AG04450 (cell line): ENCODE data around the gene TROAP. TPM values are rescaled to one million over a fixed set of nuclear protein-coding genes. Genes with fewer than 3 reads are reported as not detected.
A peak's percentile ranks its signal among the peaks of the same experiment; 100 is the strongest.

Experiments used
- CTCF ChIA-PET: fragments of 300-600, 350-600 bp; formaldehyde crosslinking; extraction: SDS; loops from one replicate; lab custom pipeline; 2022; ENCODE audit warnings: antibody characterized with exemption, inconsistent platforms; lab: Charles Lee
- POLR2A ChIA-PET: fragments of 350-600 bp; formaldehyde crosslinking; extraction: SDS; loops from one replicate; lab custom pipeline; 2021; ENCODE audit warnings: antibody characterized with exemption, inconsistent platforms; lab: Yijun Ruan, JAX
- DNase-seq: peaks from one replicate; pipeline ENCODE4 v3.0.0-alpha.2; 2011; ENCODE audit warnings: low read depth, low spot score
- H3K27ac ChIP-seq: one replicate; pipeline ENCODE4 v1.5.1; 2012; ENCODE audit warnings: low read depth, low read length, control low read depth
- H3K27me3 ChIP-seq: one replicate; pipeline ENCODE4 v1.6.0; 2012; ENCODE audit warnings: low read length; ENCODE audit not compliant: control insufficient read depth, insufficient read depth
- H3K4me3 ChIP-seq: 2 replicates; pipeline ENCODE4 v1.5.1; 2011; ENCODE audit warnings: mild to moderate bottlenecking, low read depth, low read length, control low read depth
- H3K9me3 ChIP-seq: 2 replicates; pipeline ENCODE4 v1.5.1; 2012; ENCODE audit warnings: low read length; ENCODE audit not compliant: control insufficient read depth, insufficient read depth
- polyA minus RNA-seq: library from RNA; depleted of rRNA, polyadenylated mRNA; stranded (reverse); fragments of >200 nt; gene quantifications from 2 replicates; pipeline ENCODE4 v1.2.3, GENCODE V29; 2011; rRNA and poly(A)+ RNA removed
- polyA plus RNA-seq: library from polyadenylated mRNA; depleted of rRNA; stranded (reverse); fragments of >200 nt; gene quantifications from 2 replicates; pipeline ENCODE4 v1.2.3, GENCODE V29; 2011; rRNA removed
- TF ChIP-seq, protein P1 (sequence below): IDR thresholded peaks from 2 replicates; pipeline ENCODE4 v1.5.1; 2011; ENCODE audit warnings: low read depth, low read length, control low read depth, inconsistent platforms

Gene TROAP, protein sequence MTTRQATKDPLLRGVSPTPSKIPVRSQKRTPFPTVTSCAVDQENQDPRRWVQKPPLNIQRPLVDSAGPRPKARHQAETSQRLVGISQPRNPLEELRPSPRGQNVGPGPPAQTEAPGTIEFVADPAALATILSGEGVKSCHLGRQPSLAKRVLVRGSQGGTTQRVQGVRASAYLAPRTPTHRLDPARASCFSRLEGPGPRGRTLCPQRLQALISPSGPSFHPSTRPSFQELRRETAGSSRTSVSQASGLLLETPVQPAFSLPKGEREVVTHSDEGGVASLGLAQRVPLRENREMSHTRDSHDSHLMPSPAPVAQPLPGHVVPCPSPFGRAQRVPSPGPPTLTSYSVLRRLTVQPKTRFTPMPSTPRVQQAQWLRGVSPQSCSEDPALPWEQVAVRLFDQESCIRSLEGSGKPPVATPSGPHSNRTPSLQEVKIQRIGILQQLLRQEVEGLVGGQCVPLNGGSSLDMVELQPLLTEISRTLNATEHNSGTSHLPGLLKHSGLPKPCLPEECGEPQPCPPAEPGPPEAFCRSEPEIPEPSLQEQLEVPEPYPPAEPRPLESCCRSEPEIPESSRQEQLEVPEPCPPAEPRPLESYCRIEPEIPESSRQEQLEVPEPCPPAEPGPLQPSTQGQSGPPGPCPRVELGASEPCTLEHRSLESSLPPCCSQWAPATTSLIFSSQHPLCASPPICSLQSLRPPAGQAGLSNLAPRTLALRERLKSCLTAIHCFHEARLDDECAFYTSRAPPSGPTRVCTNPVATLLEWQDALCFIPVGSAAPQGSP
- polyA plus RNA-seq (7.6 and 10.3 TPM in 2 replicates), polyA minus RNA-seq (13.7 and 15.9 TPM in 2 replicates)

- DNase-seq = peak; percentile 95
- POLR2A ChIA-PET = interaction anchor here (0.6 to 1.6 kb wide), 15 partner anchors 9 to 516 kb away, joined by 3 to 11 read pairs (median 3); partner anchors contain the start of genes FAM186B, MCRS1, PRPH and SPATS2
- Histone ChIP-seq H3K4me3 (peak within 1 kb of the TSS; percentile 84), H3K27me3 (peaks cover 4% of the 10 kb centered on the region), H3K27ac (peak within 1 kb of the TSS; percentile 47), H3K9me3 (no peaks in the 10 kb centered on the region)
- CTCF ChIA-PET = interaction anchor here (1.0 to 2.8 kb wide), 7 partner anchors 9 to 191 kb away, joined by 3 to 18 read pairs (median 10); no protein-coding TSS in a partner anchor
- TF ChIP-seq, protein P1, sequence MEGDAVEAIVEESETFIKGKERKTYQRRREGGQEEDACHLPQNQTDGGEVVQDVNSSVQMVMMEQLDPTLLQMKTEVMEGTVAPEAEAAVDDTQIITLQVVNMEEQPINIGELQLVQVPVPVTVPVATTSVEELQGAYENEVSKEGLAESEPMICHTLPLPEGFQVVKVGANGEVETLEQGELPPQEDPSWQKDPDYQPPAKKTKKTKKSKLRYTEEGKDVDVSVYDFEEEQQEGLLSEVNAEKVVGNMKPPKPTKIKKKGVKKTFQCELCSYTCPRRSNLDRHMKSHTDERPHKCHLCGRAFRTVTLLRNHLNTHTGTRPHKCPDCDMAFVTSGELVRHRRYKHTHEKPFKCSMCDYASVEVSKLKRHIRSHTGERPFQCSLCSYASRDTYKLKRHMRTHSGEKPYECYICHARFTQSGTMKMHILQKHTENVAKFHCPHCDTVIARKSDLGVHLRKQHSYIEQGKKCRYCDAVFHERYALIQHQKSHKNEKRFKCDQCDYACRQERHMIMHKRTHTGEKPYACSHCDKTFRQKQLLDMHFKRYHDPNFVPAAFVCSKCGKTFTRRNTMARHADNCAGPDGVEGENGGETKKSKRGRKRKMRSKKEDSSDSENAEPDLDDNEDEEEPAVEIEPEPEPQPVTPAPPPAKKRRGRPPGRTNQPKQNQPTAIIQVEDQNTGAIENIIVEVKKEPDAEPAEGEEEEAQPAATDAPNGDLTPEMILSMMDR = no peak
These were observed at the start of gene TROAP for GRCh38 chr12:49322708-49323523. TSS of gene TROAP (plus strand) at chr12:49323255. CDS start at chr12:49323609, 354 bp downstream.

GRCh38 chr12:49273726-49274395 lies 49.2 kb upstream of the TROAP start:
- Histone ChIP-seq H3K9me3 (no peaks in the 10 kb centered on the region), H3K4me3 (no peak overlapping the region), H3K27ac (no peak overlapping the region), H3K27me3 (no peaks in the 10 kb centered on the region)
- TF ChIP-seq, protein P1 = no peak
- CTCF ChIA-PET = interaction anchor here (0.7 kb wide), 1 partner anchor 60 kb away, joined by 3 read pairs; no protein-coding TSS in a partner anchor
- POLR2A ChIA-PET = interaction anchor here (1.0 kb wide), 1 partner anchor 8 kb away, joined by 3 read pairs; no protein-coding TSS in a partner anchor
- no peak for DNase-seq

DNA sequence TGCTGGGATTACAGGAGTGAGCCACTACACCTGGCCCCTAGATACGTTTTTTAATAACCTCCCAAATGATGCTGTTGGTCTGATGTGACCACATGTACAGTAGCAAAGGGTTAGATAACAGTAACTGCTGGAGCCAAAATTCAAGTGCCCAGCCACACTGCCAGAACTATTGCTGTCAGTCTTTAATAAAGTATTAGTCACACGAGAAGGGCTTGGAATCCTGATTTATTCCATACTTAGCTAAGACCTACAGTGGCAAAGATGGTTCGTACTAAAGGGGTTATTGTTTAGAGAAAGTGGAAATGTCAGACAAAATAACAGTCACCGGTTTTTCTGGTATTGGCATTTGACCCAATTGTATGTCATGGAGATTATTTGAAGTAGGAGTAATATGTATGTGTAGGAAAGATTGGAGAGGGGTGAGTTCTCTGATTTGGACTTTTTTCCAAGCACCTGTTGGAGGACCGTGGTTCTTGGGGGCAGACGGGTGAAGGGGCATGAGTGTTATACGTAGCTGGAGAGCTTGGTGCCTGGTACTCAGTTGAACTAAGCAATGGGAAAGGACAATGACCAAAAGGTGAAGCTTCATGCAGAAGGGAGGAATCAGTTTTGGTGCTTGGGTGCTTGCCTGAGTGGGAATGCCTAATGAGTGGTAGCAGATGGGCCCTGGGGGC lies 48.5 kb upstream of the TROAP start:
- Histone ChIP-seq H3K9me3 (no peaks in the 10 kb centered on the region), H3K27me3 (no peaks in the 10 kb centered on the region), H3K4me3 (no peak overlapping the region), H3K27ac (no peak overlapping the region)
- POLR2A ChIA-PET = interaction anchor here (1.0 kb wide), 1 partner anchor 9 kb away, joined by 3 read pairs; no protein-coding TSS in a partner anchor
- CTCF ChIA-PET = no interaction called here
- DNase-seq = no peak
- TF ChIP-seq, protein P1 = no peak
